Fibroblast of the aortic adventitia (primary cell): ENCODE results near the gene SIAH1. TPM values are rescaled to one million over a fixed set of nuclear protein-coding genes. Genes with fewer than 3 reads are reported as not detected.

ENCODE experiments used
- DNase-seq: peaks from one replicate; pipeline ENCODE4 v3.0.0-alpha.2; 2010; ENCODE audit warnings: low read depth
- H3K4me3 ChIP-seq: 2 replicates; pipeline ENCODE4 v1.5.1; 2011; ENCODE audit warnings: low read depth, mild to moderate bottlenecking, control low read depth, low read length, moderate library complexity
- CTCF ChIP-seq: IDR thresholded peaks from 2 replicates; pipeline ENCODE4 v1.5.1; 2011; ENCODE audit warnings: mild to moderate bottlenecking, low read length, control low read depth, inconsistent platforms; ENCODE audit not compliant: insufficient read depth
- total RNA-seq: library from RNA; depleted of rRNA; stranded (reverse); fragments of >200 nt; gene quantifications from 2 replicates; pipeline ENCODE4 v1.2.3, GENCODE V29; 2012; ENCODE audit warnings: low replicate concordance

SIAH1 gene
- total RNA-seq, 1 donor = 36.5 TPM

GRCh38 chr16:48347980-48348379 is 37.2 kb downstream of the SIAH1 start:
- DNase-seq = no peak
- TF ChIP-seq CTCF = no peak
- no peak overlapping the region for H3K4me3 ChIP-seq

- H3K4me3 ChIP-seq = no peak overlapping the region
- DNase-seq = no peak
- TF ChIP-seq CTCF = no peak
Measured at GRCh38 chr16:48347191-48347865, 37.9 kb downstream of the SIAH1 start.

GRCh38 chr16:48342591-48342990 is 42.6 kb downstream of the SIAH1 start:
- no peak overlapping the region for H3K4me3 ChIP-seq
- no peak for DNase-seq
- no peak for TF ChIP-seq CTCF

- TF ChIP-seq CTCF = no peak
- no peak overlapping the region for H3K4me3 ChIP-seq
Measured at GRCh38 chr16:48340054-48340453, 45.2 kb downstream of the SIAH1 start.

GRCh38 chr16:48335961-48336360 is 49.3 kb downstream of the SIAH1 start:
- peak; percentile 72 for DNase-seq
- no peak overlapping the region for H3K4me3 ChIP-seq
- TF ChIP-seq CTCF = no peak

More at GRCh38 chr16:48340054-48340453, 45.2 kb downstream of the SIAH1 start:
- no peak for DNase-seq

GRCh38 chr16:48334325-48334724 is 50.9 kb downstream of the SIAH1 start:
- no peak for TF ChIP-seq CTCF
- H3K4me3 ChIP-seq = no peak overlapping the region
- no peak for DNase-seq

- DNase-seq = no peak
- TF ChIP-seq CTCF = no peak
- no peak overlapping the region for H3K4me3 ChIP-seq
Measured at GRCh38 chr16:48332978-48333377, 52.2 kb downstream of the SIAH1 start.
